Measurements from ENCODE around the gene PEA15.

DNA sequence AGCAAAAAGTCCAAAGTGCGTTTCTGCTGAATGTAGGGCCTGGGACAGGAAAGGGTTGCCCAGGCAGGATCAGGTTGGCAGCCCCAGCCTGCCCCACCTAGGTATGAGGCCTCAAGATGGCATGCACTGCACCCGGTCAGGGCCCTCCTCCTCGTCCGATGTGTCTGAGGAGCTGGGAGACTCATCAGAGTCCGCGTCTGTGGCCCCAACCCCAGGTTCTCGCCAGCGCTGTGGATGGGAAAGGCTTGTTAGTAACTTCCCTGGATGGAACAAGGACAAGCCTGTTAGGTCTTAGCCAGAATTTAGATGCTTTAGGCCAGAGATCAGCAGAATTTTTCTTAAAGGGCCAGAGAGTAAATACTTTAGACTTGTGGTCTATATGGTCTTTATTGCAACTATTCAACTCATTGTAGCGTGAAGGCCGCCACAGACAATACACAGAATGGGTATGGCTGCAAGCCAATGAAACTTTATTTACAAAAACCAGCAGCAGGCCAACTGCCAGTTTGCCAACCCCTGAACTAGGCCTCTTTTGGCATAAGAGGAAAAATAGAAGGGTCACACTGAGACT, 12.4 kb downstream of the PEA15 start:
- no peak for TF ChIP-seq POLR2A (IDR thresholded peaks at IDR 0.05; ENCODE audit: extremely low read depth, insufficient read length)
- TF ChIP-seq, protein P1, sequence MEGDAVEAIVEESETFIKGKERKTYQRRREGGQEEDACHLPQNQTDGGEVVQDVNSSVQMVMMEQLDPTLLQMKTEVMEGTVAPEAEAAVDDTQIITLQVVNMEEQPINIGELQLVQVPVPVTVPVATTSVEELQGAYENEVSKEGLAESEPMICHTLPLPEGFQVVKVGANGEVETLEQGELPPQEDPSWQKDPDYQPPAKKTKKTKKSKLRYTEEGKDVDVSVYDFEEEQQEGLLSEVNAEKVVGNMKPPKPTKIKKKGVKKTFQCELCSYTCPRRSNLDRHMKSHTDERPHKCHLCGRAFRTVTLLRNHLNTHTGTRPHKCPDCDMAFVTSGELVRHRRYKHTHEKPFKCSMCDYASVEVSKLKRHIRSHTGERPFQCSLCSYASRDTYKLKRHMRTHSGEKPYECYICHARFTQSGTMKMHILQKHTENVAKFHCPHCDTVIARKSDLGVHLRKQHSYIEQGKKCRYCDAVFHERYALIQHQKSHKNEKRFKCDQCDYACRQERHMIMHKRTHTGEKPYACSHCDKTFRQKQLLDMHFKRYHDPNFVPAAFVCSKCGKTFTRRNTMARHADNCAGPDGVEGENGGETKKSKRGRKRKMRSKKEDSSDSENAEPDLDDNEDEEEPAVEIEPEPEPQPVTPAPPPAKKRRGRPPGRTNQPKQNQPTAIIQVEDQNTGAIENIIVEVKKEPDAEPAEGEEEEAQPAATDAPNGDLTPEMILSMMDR (IDR thresholded peaks at IDR 0.05; ENCODE audit: low read depth, low read length) = no peak
